ENCODE measurements around the gene FMN1.

GRCh38 chr15:32908135-32908801 lies 286.2 kb downstream of the FMN1 start:
- TF ChIP-seq CTCF (conservative IDR thresholded peaks at IDR 0.05) = no peak
- TF ChIP-seq EZH2 (IDR thresholded peaks at IDR 0.05; ENCODE audit: low read depth) = no peak
